ENCODE results near the gene TMBIM1. TPM values are rescaled to one million over a fixed set of nuclear protein-coding genes. Genes with fewer than 3 reads are reported as not detected.

The TMBIM1 gene
- total RNA-seq, 1 donor from 2014 or later, result 86.4 TPM

GRCh38 chr2:218271487-218271797 is 20.9 kb downstream of the TMBIM1 start:
- H3K27ac Mint-ChIP-seq (ENCODE audit: unreplicated experiment), result peak overlapping the region; percentile 95
- no peaks in the 10 kb centered on the region for H3K9me3 Mint-ChIP-seq (ENCODE audit: unreplicated experiment)
- H3K27me3 Mint-ChIP-seq (ENCODE audit: unreplicated experiment), result no peaks in the 10 kb centered on the region
- peaks cover 21% of the 10 kb centered on the region for H3K36me3 Mint-ChIP-seq (ENCODE audit: unreplicated experiment)
- DNase-seq (ENCODE audit: extremely low spot score, unreplicated experiment), result no peak
- peak overlapping the region; percentile 96 for H3K4me3 Mint-ChIP-seq (ENCODE audit: unreplicated experiment)
- H3K4me1 Mint-ChIP-seq (ENCODE audit: unreplicated experiment), result peaks cover 37% of the 10 kb centered on the region
- no peak for TF ChIP-seq CTCF (IDR thresholded peaks at IDR 0.05)

DNA sequence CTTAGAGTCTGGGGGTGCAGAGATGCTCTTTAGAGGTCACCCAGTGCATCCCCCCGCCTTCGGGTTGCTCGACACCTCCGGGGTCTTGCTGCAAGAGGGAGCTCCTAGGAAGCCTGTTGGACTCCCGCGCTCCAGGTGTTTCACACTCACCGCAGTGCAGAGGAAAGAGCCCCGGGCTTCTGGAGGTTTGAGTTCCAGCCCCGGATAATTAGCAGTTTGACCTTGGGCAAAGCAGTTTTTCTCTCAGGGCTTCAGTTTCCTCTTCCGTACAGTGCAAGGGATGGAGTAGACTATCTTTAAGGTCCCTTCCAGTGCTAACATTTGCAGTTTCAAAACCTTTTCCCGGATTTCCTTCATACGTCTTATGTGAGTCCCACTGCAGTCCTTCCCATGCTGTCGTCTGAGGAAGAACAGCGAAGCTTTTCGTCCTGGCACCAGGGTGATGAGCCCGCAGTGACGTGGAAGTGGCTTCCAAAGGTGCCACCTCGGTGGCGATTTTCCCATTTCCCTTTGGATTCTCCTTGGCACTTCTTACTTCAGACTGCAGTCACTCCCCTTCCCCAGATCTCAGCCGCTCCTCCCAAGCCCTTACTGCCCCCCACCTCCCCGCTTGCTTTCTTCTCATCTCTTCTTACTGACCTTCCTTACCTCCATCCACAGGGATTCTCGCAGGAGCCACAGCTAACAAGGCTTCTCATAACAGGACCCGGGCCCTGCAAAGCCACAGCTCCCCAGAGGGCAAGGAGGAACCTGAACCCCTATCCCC is 21.4 kb downstream of the TMBIM1 start:
- no peaks in the 10 kb centered on the region for H3K27me3 Mint-ChIP-seq (ENCODE audit: unreplicated experiment)
- peak overlapping the region; percentile 96 for H3K4me3 Mint-ChIP-seq (ENCODE audit: unreplicated experiment)
- H3K4me1 Mint-ChIP-seq (ENCODE audit: unreplicated experiment), result peaks cover 37% of the 10 kb centered on the region
- peak overlapping the region; percentile 95 for H3K27ac Mint-ChIP-seq (ENCODE audit: unreplicated experiment)
- TF ChIP-seq CTCF (IDR thresholded peaks at IDR 0.05), result no peak
- peaks cover 22% of the 10 kb centered on the region for H3K36me3 Mint-ChIP-seq (ENCODE audit: unreplicated experiment)
- no peaks in the 10 kb centered on the region for H3K9me3 Mint-ChIP-seq (ENCODE audit: unreplicated experiment)
- DNase-seq (ENCODE audit: extremely low spot score, unreplicated experiment), result no peak

- Mint-ChIP-seq H3K9me3 (ENCODE audit: unreplicated experiment) (no peaks in the 10 kb centered on the region), H3K36me3 (ENCODE audit: unreplicated experiment) (peaks cover 26% of the 10 kb centered on the region), H3K4me1 (ENCODE audit: unreplicated experiment) (peaks cover 37% of the 10 kb centered on the region), H3K27ac (ENCODE audit: unreplicated experiment) (peak within 1 kb of the TSS; percentile 95), H3K4me3 (ENCODE audit: unreplicated experiment) (peak within 1 kb of the TSS; percentile 96), H3K27me3 (ENCODE audit: unreplicated experiment) (no peaks in the 10 kb centered on the region)
- peak; percentile 29 for TF ChIP-seq CTCF (IDR thresholded peaks at IDR 0.05)
- peak; percentile 100 for DNase-seq (ENCODE audit: extremely low spot score, unreplicated experiment)
Observed at GRCh38 chr2:218269900-218270720, 22.2 kb downstream of the TMBIM1 start, which contains the start of the genes AAMP and PNKD. AAMP (minus strand) TSS chr2:218270137; CDS start chr2:218270086, 51 bp downstream. PNKD (plus strand) TSS chr2:218270519; CDS start chr2:218270536, 17 bp downstream.

DNA sequence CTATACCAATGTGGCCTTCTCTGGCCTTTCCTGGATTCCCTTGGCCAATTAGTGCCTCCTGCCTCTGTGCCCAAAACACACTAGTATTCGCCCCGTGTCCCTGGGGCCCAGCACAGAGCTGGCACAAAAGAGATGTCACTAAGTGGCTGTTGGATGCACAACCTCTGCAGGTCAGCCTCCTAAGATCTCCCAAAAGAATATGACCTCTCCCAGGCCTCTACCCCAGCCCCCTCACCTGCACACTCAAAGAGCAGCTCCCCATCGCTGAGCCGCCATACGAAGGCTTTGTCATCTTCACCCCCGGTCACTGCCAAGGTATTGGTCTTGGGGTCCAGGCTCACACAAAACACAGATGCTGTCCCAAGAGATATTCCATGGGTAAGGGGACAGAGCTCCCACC is 25.0 kb downstream of the TMBIM1 start:
- H3K27me3 Mint-ChIP-seq (ENCODE audit: unreplicated experiment), result no peaks in the 10 kb centered on the region
- DNase-seq (ENCODE audit: extremely low spot score, unreplicated experiment), result no peak
- H3K27ac Mint-ChIP-seq (ENCODE audit: unreplicated experiment), result no peak overlapping the region
- H3K9me3 Mint-ChIP-seq (ENCODE audit: unreplicated experiment), result no peaks in the 10 kb centered on the region
- H3K4me3 Mint-ChIP-seq (ENCODE audit: unreplicated experiment), result peak overlapping the region; percentile 1
- peaks cover 24% of the 10 kb centered on the region for H3K4me1 Mint-ChIP-seq (ENCODE audit: unreplicated experiment)
- TF ChIP-seq CTCF (IDR thresholded peaks at IDR 0.05), result no peak
- peaks cover 22% of the 10 kb centered on the region for H3K36me3 Mint-ChIP-seq (ENCODE audit: unreplicated experiment)
